Measurements from ENCODE around the gene STYX. TPM values are rescaled to one million over a fixed set of nuclear protein-coding genes. Genes with fewer than 3 reads are reported as not detected.

The STYX gene
- total RNA-seq, 1 experiment from 2014 or later: 24.0 TPM

GRCh38 chr14:52686176-52686575 is 43.8 kb upstream of the STYX start:
- DNase-seq: no peak
- Histone ChIP-seq H2AK5ac (ENCODE audit: insufficient read length, low read length) (no peak overlapping the region), H3K23ac (ENCODE audit: insufficient read length, low read depth, low read length) (no peak overlapping the region), H4K20me1 (ENCODE audit: control insufficient read depth, insufficient read depth, insufficient read length) (no peaks in the 10 kb centered on the region), H3K27ac (ENCODE audit: insufficient read length, low read depth, low read length) (no peak overlapping the region), H3K56ac (ENCODE audit: insufficient read length, low read depth, low read length) (no peak overlapping the region), H4K8ac (replicated peaks; ENCODE audit: insufficient read length, low read depth, low read length) (no peak overlapping the region), H2BK120ac (ENCODE audit: low read depth, low read length, poor library complexity, severe bottlenecking) (no peak overlapping the region), H3K18ac (ENCODE audit: insufficient read length, low read depth, low read length) (no peak overlapping the region), H2BK20ac (ENCODE audit: low read depth, low read length, poor library complexity, severe bottlenecking) (no peak overlapping the region), H4K91ac (ENCODE audit: insufficient read length, low read depth, low read length) (no peak overlapping the region), H3K23me2 (ENCODE audit: insufficient read length, low read depth, low read length, poor library complexity, severe bottlenecking) (no peaks in the 10 kb centered on the region), H3K4me1 (ENCODE audit: insufficient read depth, low read length) (peaks cover 2% of the 10 kb centered on the region; the same call in 1 of the 2 replicates), H3T11ph (ENCODE audit: low read length) (no peak overlapping the region), H3K4me2 (ENCODE audit: insufficient read depth, insufficient read length, low read length) (no peak overlapping the region), H3K14ac (ENCODE audit: insufficient read depth, low read length) (no peak overlapping the region), H3K9me3 (ENCODE audit: control insufficient read depth, low read depth, low read length) (no peaks in the 10 kb centered on the region), H2BK5ac (ENCODE audit: insufficient read length, low read length) (no peak overlapping the region), H3K4ac (ENCODE audit: low read depth, low read length) (no peak overlapping the region), H3K79me2 (ENCODE audit: insufficient read depth, low read length) (no peaks in the 10 kb centered on the region; the same call in 1 of the 2 replicates), H2BK15ac (ENCODE audit: low read depth, low read length) (no peak overlapping the region), H3K79me1 (ENCODE audit: insufficient read depth, low read depth, low read length, poor library complexity, severe bottlenecking) (no peaks in the 10 kb centered on the region), H3K27me3 (ENCODE audit: insufficient read depth, low read length) (no peaks in the 10 kb centered on the region), H3K9ac (ENCODE audit: extremely low read depth, insufficient read length, low read length) (no peak overlapping the region), H2BK12ac (ENCODE audit: insufficient read length, low read depth, low read length) (no peak overlapping the region), H2AFZ (ENCODE audit: low read length) (no peak overlapping the region), H4K5ac (ENCODE audit: insufficient read length, low read depth, low read length) (no peak overlapping the region)
- WGBS (ENCODE audit: extremely low coverage, insufficient read length, low lambda C conversion rate): no CpG with 5 or more reads among the region's 1 CpG
- H3K9me3 Mint-ChIP-seq: no peaks in the 10 kb centered on the region
- no peak for TF ChIP-seq CTCF (conservative IDR thresholded peaks at IDR 0.05)
- no peak overlapping the region for H3K4me3 Mint-ChIP-seq
- no peaks in the 10 kb centered on the region; a peak in 1 of 7 replicates for H3K36me3 Mint-ChIP-seq (ENCODE audit: insufficient read depth in 1 of 3, low read depth in 3 of 3)
- 0 out of 7 replicates have a peak overlapping the region, but pooled peaks of 1 of the 3 experiments have one; percentile 10 for H3K27ac Mint-ChIP-seq
- H3K27me3 Mint-ChIP-seq (ENCODE audit: low read depth): no peaks in the 10 kb centered on the region
- peaks cover 20 to 22% of the 10 kb centered on the region in 2 experiments for H3K4me1 Mint-ChIP-seq

Data from H9 (cell line).